HG03159 (cell line): ENCODE measurements around the gene CORT.
A peak's percentile ranks its signal among the peaks of the same experiment; 100 is the strongest.
"Not testable (repeated sequence)": the region's sequence is repeated elsewhere in the genome, so short reads cannot be mapped to it uniquely, and the experiment has no call there.

ENCODE experiments used
- ATAC-seq: cut with Tn5 transposase; IDR thresholded peaks from one replicate; pipeline ENCODE4 v1.9.1; 2021; ENCODE audit warnings: mild to moderate bottlenecking, moderate library complexity; ENCODE audit not compliant: unreplicated experiment

Gene CORT

DNA sequence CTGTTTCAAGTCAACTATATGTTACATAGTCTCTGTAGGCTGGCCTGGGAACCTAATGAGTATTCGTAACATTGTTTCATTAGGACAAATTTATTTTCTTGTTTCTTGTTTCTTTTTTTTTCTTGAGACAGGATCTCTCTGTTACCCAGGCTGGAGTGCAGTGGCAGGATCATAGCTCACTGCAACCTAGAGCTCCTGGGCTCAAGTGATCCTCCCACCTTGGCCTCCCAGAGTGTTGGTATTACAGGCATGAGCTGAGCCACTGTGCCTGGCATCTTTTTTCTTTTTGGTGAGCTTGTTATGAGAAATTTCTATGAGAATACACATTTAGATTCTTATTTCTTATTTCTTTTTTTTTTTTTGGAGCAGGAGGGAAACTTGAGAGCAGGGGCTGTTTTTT lies 12.8 kb upstream of the CORT start:
- no peak for ATAC-seq

DNA sequence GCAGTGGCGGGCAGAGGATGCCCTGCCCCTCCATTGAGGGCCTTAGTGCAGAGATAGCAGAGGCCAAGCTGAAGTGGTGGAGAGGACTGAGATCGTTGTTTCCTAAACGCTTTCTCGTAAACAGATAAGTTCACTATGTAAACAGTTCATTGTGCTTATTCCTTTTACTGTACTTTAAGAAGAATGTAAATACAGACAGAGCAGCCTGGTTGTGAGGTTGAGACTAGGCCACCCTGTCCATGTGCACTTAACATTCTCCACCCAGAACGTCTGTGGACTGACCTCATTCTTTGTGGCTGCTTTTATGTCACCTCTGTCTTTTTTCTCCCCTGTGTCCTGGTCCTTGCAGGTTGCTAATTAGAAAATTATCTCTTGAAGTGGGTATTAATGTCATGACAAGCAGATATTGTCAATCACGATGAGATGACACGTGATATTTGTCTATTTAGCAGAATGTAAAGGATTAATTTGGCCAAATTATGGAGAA lies 11.1 kb upstream of the CORT start:
- no peak for ATAC-seq

DNA sequence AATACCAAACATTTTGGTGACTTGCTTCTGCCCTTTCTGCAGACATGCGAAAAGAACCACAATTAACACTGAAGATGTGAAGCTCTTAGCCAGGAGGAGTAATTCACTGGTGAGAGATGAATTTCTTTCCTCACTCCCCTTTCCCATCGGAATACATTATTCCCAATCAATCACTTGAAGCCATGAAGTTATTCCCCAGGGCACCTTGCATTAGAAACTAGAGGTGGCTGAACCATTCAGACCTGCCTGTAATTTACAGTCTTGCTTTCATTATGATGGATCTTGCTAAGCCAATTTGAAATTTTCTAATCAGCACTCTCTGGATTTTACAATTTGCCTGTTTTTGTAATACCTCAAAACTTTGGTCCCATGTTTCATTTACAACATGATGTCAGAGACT lies 9.5 kb upstream of the CORT start:
- ATAC-seq, result no peak

DNA sequence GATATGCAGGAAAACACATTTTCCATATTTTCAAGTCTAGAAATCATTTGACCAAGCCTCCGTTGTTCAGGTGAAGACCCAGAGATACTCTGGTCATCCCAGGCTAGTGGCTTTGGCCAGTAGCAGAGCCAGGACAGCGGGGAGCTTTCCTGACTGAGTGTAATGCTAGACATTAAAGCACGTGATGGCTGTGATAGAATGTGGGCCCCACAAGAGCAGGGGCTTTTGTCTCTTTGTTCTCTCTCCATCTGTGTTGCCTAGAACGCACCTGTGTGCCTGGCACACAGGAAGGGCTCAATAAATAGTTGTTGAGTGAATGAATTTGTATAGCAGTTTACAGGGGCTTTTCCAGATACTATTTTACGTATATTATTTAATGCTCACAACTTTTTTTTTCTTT lies 9.0 kb upstream of the CORT start:
- no peak for ATAC-seq

DNA sequence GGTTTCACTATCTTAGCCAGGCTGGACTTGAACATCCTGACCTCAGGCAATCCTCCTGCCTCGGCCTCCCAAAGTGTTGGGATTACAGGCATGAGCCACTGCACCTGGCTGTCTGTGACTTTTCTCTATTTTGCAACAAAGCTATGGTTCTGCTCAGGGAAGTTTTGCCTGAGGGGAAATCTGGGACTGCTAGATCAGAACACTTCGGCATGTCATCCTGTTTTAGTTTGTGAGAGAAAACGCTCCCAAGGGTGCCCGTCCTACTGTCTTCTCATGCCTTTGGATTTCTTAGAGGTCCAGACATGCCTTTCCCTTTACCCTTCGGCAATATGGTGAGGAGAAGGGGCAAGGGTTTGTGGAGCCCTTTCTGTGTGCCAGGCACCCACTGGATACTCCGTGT lies 5.6 kb upstream of the CORT start:
- ATAC-seq, result no peak

DNA sequence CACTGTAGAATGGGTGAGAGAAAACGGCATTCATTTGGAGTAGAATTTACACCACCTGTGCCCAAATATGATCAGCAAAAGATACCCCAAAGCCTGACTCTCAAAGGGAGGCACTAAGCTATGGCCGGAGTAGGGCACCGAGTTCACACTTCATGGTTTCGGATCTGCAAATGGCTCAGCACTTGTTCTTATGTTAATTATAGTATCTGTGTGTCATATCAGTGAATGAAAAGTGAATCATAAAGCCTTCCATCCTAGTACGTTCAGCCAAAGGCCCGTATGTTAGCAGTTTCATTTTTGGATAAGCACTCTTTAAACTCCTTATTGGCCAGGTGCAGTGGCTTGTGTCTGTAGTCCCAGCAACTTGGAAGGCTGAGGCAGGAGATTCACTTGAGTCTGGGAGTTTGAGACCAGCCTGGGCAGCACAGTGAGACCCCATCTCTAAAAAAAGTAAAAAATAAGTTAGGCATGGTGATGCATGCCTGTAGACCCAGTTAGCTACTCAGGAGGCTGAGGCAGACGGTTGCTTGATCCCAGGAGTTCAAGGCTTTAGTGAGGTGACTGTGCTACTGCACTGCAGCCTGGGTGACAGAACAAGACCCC lies 4.9 kb upstream of the CORT start:
- no peak for ATAC-seq

DNA sequence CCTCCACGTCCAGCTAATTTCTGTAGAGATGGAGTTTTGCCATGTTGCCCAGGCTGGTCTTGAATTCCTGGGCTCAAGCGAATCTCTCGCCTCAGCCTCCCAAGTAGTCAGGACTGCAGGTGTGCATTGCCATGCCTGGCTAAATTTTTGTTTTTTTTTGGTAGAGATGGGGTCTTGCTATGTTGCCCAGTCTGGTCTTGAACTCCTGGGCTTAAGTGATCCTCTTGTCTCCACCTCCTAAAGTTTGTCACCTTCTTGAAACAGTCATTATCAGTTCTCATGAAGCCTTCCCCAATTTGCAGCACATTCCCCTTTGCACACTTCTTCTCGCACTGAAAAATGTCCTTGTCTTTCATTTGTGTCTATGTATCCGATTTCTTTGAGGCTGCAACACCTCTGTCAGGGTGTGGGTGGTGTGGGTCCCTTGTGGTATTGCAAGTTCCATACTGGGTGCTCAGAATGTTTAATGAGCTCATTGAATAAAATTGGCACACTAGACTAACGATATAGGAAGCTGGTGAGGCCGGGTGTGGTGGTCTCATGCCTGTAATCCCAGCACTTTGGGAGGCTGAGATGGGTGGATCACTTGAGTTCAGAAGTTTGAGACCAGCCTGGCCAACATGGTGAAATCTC lies 2.9 kb upstream of the CORT start:
- ATAC-seq, result no peak

DNA sequence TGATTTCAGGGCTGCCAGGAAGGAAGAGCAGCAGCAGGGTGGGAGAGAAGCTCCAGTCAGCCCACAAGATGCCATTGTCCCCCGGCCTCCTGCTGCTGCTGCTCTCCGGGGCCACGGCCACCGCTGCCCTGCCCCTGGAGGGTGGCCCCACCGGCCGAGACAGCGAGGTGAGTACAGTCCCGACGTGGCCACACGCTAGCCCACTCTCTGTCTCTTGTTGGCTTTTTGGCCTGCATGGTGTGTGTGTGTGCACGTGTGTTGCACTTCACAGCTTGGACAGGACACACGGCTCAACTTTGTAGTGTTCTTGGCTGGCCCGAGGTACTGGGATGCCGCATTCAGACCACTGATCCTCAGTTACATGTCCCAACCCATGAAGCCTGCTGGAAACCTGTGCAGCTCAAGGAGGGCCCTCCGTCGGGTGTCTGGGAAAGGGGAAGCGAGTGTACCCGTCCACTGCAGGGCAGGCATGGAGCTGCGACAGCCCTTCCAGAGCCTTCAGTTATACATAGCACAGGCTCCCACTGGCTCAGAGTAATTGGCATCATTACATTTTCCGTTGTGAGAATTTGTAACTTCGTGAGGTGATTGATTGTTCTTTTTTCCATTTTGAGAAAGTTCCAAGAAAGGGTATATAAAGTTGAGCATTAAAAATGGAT lies 454 bp downstream of the CORT start:
- ATAC-seq, result no peak

DNA sequence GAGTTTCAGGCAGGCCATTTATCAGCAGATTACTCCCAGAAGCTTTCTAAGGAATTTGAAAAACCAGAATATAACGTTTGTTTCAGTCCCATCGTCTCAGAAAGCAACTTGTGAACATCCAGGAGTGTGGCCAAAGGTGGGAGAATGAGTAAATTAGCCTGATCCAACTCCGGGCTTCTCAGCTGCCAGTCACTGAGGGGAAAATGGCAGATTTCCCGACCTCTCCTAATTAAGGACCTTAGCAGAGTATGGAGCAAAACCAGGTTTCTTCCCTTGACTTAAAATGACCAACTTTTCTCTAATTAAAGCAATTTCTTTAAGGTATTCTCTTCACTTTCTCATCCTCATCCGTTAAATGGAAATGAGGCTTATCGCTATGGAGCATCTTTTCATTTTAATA lies 1.0 kb downstream of the CORT start:
- ATAC-seq, result no peak

DNA sequence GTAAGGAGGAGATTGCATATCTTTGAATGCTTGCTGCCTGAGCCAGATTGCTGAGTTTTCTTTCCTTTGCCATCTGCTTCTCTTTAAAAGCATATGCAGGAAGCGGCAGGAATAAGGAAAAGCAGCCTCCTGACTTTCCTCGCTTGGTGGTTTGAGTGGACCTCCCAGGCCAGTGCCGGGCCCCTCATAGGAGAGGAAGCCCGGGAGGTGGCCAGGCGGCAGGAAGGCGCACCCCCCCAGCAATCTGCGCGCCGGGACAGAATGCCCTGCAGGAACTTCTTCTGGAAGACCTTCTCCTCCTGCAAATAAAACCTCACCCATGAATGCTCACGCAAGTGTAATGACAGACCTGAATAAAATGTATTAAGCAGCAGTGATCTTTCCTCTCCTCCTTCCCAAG lies 1.5 kb downstream of the CORT start:
- no peak for ATAC-seq

DNA sequence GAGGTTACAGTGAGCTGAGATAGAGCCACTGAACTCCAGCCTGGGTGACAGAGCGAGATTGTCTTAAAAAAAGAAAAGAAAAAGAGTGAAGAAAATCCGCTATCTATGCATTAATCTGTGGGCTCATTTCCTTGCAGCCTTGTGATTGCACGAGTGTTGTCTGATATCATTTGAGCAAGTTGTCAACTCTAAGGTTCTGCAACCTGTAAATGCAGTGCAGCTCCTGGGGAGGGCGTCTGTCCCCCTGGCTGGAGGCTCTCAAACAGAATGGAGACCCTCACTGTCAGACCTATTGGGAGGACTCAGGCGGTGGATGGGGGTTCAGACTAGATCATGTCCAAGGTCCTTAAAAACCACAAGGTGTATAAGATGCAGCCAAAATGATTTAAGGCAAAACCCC lies 6.2 kb downstream of the CORT start:
- ATAC-seq, result no peak

DNA sequence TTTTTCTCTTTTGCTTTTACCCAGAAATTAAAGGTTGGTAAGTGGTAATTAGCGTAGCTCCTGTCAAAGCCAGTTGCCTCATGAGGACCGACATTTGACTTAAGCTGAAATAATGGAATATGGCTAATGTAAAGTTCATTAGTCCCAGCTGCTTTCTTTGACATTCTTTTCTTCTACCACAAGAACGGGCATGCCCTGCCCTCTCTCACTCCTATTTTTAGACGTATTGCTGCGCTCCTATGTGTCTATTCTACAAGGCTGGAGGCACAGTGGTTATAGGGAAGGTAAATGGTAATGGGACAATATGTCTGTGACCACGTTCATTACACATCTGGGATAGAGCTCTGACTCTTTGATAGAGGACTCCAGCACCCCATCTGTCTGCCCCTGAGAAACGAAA lies 6.8 kb downstream of the CORT start:
- no peak for ATAC-seq

DNA sequence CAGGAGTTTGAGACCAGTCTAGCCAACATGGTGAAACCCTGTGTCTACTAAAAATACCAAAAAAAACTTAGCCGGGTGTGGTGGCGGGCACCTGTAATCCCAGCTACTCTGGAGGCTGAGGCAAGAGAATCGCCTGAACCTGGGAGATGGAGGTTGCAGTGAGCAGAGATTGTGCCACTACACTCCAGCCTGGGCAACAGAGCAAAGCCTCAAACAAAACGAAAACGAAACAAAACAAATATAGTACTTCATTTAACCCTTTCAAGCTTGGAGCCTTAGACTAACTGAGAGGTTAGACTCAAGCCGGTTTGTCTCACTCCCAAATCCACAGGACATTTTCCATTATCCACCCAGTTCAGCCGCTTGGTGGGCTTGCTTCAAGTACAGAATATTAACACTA lies 7.6 kb downstream of the CORT start:
- not testable (repeated sequence) for ATAC-seq

DNA sequence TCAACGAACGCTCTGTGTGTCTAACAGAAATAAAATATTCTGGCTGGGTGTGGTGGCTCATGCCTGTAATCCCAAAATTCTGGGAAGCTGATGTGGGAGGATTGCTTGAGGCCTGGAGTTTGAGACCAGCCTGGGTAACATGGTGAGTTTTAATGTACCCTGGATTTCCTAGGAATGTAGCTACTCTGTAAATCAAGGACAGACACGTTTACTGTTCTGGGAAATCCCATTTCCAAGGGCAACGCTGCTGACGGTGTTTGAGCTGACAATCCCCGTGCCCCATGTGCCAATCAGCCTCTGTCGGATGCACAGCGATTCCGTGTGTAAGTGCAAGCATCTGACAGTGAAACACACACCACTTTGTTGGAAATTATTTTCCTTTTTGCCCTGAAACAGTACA lies 8.0 kb downstream of the CORT start:
- no peak for ATAC-seq

DNA sequence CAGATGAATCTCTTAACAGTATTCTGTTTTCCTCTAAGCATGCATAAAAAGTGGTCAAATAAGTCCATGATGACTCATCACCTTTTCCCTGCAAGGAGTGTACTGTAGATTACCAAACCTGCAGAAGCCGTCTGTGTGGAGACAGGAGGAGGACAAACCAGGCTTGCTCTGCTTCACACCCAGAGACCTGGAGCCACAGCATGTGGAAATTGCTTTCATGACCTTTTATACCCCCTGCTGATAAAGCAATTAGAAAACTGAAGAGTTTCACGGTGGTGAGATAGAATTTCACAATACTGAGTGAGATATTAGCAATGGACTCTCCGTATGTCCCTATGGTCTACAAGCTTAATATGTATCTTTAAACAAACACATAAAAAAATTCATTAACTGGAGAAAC lies 9.4 kb downstream of the CORT start:
- ATAC-seq, result no peak

DNA sequence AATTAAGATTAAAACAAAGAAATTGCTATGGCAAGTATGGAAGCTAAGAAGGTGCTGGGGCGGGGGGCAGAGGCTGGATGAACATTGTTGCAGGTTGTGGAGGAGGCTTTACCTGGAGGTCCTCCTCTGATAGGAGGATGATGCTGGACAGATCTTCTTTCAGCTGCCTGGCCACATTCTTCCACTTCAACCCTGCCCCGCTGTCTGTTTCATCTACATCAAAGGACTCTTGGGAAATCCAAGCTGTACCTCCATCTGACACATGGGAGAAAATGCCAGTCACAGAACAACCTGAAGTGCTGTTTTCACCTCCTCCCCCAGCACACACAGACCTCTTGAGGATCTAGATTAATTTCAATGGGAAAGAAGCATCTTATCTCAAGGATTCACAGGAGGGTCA lies 17.2 kb downstream of the CORT start:
- ATAC-seq, result no peak

DNA sequence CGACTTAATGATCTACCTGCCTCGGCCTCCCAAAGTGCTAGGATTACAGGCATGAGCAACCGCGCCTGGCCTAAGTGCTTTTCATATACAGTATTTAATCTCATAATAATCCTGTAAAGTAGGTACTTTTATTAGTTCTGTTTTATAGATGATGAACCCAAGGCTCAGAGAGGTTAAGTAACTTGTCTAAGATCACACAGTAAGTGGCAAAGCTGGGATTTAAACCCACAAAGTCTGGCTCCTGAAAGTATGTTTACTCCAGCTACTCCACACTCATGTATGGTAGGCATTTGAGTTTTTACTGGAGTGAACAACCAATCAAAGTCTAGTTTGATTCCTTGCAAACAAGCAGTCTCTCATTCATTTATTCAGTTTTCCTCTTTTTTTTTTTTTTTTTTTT lies 20.2 kb downstream of the CORT start:
- ATAC-seq, result no peak

DNA sequence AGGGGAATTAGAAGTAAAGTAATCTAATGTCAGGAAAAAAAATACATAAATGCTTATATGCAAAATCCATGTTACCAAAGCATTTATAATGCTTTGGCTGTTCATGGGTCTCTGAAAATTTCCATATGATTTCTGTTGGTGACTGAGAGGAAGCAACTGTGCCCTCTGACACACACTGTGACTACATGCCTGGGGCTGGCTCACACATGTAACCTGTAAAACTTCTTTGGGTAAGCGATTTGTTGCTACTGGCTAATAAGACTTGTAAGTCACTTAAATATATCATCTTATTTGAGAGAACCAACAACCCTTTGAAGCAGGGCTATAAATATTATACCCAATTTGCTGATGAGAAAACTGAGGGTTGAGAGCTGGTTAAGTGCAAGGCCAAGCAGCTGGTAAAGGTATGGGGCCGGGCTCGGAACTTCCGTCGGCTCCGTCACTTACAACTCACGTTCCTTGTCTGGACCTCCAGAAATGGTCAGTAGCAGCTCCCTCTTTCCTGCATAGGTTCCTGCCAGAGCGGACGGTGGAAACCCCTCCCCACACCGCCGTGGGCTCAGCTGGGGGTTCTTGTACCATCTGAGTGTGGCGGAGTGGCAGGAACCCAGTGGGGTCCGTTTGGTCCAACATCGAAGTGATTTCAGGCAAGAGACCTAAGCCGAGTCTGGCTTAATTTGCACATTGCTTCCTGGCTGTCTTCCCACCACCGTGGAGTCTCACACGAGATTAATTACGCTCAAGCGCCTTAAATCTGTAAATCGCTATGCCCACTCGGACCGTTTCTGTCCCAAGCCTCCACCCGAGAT lies 21.8 kb downstream of the CORT start:
- ATAC-seq, result no peak

DNA sequence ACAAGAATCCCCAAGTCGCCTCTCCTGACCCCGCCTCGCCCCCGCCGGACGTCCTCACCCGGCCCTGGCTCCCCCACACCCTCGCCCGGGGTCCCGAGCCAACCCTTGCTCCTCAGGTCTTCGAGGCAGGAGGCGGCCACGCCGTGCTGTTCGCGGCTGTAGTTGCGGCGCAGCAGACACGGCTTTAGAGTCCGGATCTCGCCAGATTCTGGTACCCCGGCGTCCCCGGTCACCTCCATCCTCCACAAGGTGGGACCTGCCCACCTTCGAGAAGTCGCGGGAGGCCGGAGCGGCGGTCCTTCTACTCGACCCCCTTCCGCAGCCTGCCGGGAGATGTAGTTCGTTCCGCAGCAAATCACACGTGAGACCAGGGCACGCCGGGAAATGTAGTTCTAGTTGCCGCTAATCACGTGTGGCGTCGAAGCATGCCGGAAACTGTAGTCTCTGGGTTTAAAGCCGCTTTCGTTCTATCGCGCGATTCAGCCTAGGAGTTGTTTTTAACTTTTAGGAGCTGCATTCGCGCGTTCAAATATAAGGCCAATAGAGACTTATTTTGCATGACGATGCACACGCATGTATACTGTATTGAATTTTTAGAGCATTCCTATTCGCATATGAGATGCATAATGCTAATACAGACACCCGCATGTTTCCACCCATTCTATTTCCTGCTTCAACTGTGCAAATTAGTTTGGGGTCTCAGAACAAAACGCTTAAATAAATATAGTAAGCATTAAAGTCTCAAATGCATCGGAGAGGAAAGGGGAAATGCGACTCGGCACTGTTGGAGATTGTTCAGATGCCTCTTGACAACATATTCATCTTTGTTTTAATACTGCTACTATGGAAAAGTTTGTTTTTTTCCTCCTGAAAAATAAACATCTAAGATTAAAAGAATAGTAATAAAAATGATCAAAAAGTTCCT lies 22.7 kb downstream of the CORT start, which contains the start of gene DFFA:
Gene DFFA (minus strand): TSS at position 310 of the 925 bp plus-strand sequence. CDS start 71 bp downstream, at position 239.
- ATAC-seq, result peak; percentile 88

DNA sequence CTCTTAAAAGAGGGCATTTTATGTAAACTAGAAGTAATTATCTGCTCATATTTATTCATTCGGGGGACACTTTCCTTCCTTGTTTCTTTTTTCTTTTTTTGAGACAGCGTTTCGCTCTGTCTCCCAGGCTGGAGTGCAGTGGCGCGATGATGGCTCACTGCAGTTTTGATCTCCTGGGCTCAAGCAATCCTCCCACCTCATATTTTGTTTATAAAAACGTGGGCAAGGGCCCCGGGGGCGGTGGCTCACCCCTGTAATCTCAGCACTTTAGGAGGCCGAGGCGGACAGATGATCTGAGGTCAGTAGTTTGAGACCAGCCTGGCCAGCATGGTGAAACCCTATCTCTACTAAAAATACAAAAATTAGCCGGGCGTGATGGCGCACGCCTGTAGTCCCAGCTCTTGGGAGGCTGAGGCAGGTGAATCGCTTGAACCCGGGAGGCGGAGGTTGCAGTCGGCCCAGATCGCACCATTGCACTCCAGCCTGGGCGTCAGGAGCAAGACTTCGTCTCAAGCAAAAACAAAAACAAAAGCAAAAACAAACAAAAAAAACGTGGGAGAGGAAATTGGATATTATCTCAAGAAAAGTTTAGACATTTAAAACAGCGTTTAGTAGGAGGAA lies 23.4 kb downstream of the CORT start:
- no peak for ATAC-seq
